K562 (cell line): ENCODE results near the gene OR51T1. TPM values are rescaled to one million over a fixed set of nuclear protein-coding genes. Genes with fewer than 3 reads are reported as not detected.

Experiments
- ATF2 ChIP-seq: sonication (generic); formaldehyde crosslinking; IDR thresholded peaks from 2 replicates; pipeline ENCODE4 v1.8.1; 2022; ENCODE audit warnings: missing genetic modification reagents
- C11orf30 ChIP-seq: fragments of 450-650 bp; IDR thresholded peaks from 2 replicates; pipeline ENCODE4 v1.6.1; 2016; ENCODE audit warnings: low read depth, mild to moderate bottlenecking
- FOXK2 ChIP-seq, 2 experiments: fragments of 450-650 bp; IDR thresholded peaks in 1 of 2; conservative IDR thresholded peaks in 1 of 2; 2 replicates each; pipeline ENCODE4 v1.6.1; 2016; ENCODE audit warnings: low read depth in 2 of 2, mild to moderate bottlenecking in 1 of 2
- HMGN3 ChIP-seq: IDR thresholded peaks from 2 replicates; pipeline ENCODE4 v1.6.1; 2011; ENCODE audit warnings: borderline replicate concordance, low read depth, mild to moderate bottlenecking, mixed read lengths, low read length; ENCODE audit not compliant: insufficient read length; ENCODE audit errors: extremely low read depth
- MAFF ChIP-seq: IDR thresholded peaks from 2 replicates; pipeline ENCODE4 v1.6.1; 2012; ENCODE audit warnings: low read length, improper control_type of control experiment
- PCBP1 ChIP-seq: fragments of 200-400 bp; formaldehyde crosslinking; IDR thresholded peaks from 2 replicates; pipeline ENCODE4 v1.6.1; 2018; ENCODE audit warnings: mild to moderate bottlenecking, low read depth, low read length; ENCODE audit not compliant: poor library complexity, severe bottlenecking
- PML ChIP-seq: IDR thresholded peaks from 2 replicates; pipeline ENCODE4 v1.6.1; 2012; ENCODE audit warnings: low read length, inconsistent platforms
- PYGO2 ChIP-seq: fragments of 450-650 bp; IDR thresholded peaks from 2 replicates; pipeline ENCODE4 v1.6.1; 2016; ENCODE audit warnings: mild to moderate bottlenecking, missing genetic modification characterization, moderate library complexity, missing compliant biosample characterization
- SMARCE1 ChIP-seq: fragments of 450-650 bp; IDR thresholded peaks from 2 replicates; pipeline ENCODE4 v1.7.1; 2016; ENCODE audit warnings: mild to moderate bottlenecking
- TEAD4 ChIP-seq, 2 experiments: sonication (generic) in 1 of 2; formaldehyde crosslinking in 1 of 2; IDR thresholded peaks; 2 replicates each; pipeline versions ENCODE4 v1.6.1 to v1.8.0; 2012 to 2022; ENCODE audit warnings: borderline replicate concordance in 1 of 2, inconsistent platforms in 1 of 2, low read length in 1 of 2, mild to moderate bottlenecking in 1 of 2, missing genetic modification reagents in 1 of 2
- U2AF2 ChIP-seq: fragments of 200-400 bp; formaldehyde crosslinking; optimal IDR thresholded peaks from 2 replicates; pipeline ENCODE3; 2017; ENCODE audit warnings: low read depth, mild to moderate bottlenecking, low read length
- ZNF174 ChIP-seq: fragments of 250-450 bp; sonication (Bioruptor Pico); IDR thresholded peaks from 2 replicates; pipeline ENCODE4 v1.4.0; 2020; ENCODE audit warnings: mild to moderate bottlenecking
- ZNF280A ChIP-seq: fragments of 450-650 bp; IDR thresholded peaks from 2 replicates; pipeline ENCODE4 v1.6.1; 2018; ENCODE audit warnings: mild to moderate bottlenecking, low read depth; ENCODE audit not compliant: partially characterized antibody
- ZNF316 ChIP-seq: fragments of 450-650 bp; IDR thresholded peaks from 2 replicates; pipeline ENCODE4 v1.6.1; 2016
- ZNF609 ChIP-seq: sonication (generic); formaldehyde crosslinking; IDR thresholded peaks from 2 replicates; pipeline ENCODE4 v1.8.1; 2023; ENCODE audit warnings: missing genetic modification reagents, mild to moderate bottlenecking, borderline replicate concordance
- polyA plus RNA-seq, 8 experiments: library from polyadenylated mRNA; depleted of rRNA in 4 of 8; stranded (reverse) in 5 of 8; unstranded in 3 of 8; fragments of >200 nt; fragmentation: Nextera tagmentation in 2 of 8; fragmentation: Illumina TruSeq in 1 of 8; extraction: Ambion mirVana in 2 of 8; extraction: Trizol in 1 of 8; gene quantifications; 2 replicates each; pipeline versions ENCODE4 v1.2.1 to v1.2.3, GENCODE V29; 2011 to 2014; ENCODE audit warnings: inconsistent platforms in 1 of 8, missing spikeins in 1 of 8
- total RNA-seq, 7 experiments: library from RNA; depleted of rRNA in 6 of 7; stranded (reverse); fragments of >200 nt in 6 of 7; fragmentation: Illumina TruSeq in 2 of 7; extraction: Trizol in 2 of 7; gene quantifications; 2 replicates each; pipeline versions ENCODE4 v1.2.1 to v1.2.3, GENCODE V29; 2011 to 2021; ENCODE audit warnings: low replicate concordance in 1 of 7
- TF ChIP-seq, protein P1 (sequence below): fragments of 200-800 bp; sonication (Bioruptor generic); IDR thresholded peaks from 2 replicates; pipeline ENCODE4 v1.6.1; 2017; ENCODE audit warnings: missing genetic modification characterization, missing compliant biosample characterization
- TF ChIP-seq, protein P2 (sequence below): fragments of 250-450 bp; sonication (Bioruptor Pico); IDR thresholded peaks from 2 replicates; pipeline ENCODE4 v1.9.0; 2021; ENCODE audit warnings: mild to moderate bottlenecking

Gene OR51T1
- total and polyA plus RNA-seq, 9 of the 15 experiments (the other 6 are each of a cell fraction or from before 2014, with no cell fraction given) = not detected

- TF ChIP-seq FOXK2 (conservative IDR thresholded peaks at IDR 0.05 in 1 of 2, IDR thresholded peaks at IDR 0.05 in 1 of 2; ENCODE audit: low read depth in 2 of 2) (0 out of 4 replicates have a peak, but pooled peaks of 1 of the 2 experiments have one; percentile 46), ZNF280A (no peak), SMARCE1 (no peak), PML (peak; percentile 66; the same call in 1 of the 2 replicates), HMGN3 (no peak), TEAD4 (IDR thresholded peaks at IDR 0.05; ENCODE audit: low read length) (peak; percentile 86), TEAD4 (CRISPR knock-in tag; IDR thresholded peaks at IDR 0.05; ENCODE audit: borderline replicate concordance) (no peak), ATF2 (CRISPR knock-in tag) (no peak), ZNF316 (0 out of 2 replicates have a peak, but pooled peaks have one; percentile 8), ZNF174 (CRISPR knock-in tag) (no peak), ZNF609 (CRISPR knock-in tag) (no peak), MAFF (no peak), U2AF2 (no peak), PCBP1 (no peak), C11orf30 (0 out of 2 replicates have a peak, but pooled peaks have one; percentile 10), PYGO2 (tag) (no peak)
- TF ChIP-seq, protein P1, sequence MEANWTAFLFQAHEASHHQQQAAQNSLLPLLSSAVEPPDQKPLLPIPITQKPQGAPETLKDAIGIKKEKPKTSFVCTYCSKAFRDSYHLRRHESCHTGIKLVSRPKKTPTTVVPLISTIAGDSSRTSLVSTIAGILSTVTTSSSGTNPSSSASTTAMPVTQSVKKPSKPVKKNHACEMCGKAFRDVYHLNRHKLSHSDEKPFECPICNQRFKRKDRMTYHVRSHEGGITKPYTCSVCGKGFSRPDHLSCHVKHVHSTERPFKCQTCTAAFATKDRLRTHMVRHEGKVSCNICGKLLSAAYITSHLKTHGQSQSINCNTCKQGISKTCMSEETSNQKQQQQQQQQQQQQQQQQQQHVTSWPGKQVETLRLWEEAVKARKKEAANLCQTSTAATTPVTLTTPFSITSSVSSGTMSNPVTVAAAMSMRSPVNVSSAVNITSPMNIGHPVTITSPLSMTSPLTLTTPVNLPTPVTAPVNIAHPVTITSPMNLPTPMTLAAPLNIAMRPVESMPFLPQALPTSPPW = no peak
- TF ChIP-seq, protein P2, sequence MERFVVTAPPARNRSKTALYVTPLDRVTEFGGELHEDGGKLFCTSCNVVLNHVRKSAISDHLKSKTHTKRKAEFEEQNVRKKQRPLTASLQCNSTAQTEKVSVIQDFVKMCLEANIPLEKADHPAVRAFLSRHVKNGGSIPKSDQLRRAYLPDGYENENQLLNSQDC = no peak
These were observed at the start of gene OR51T1 (continued) for GRCh38 chr11:4881860-4882500.
